Hematopoietic multipotent progenitor cell treated with erythropoietin and hydrocortisone succinate and interleukin-3 and kit ligand, for 6 days (in vitro differentiated cells): ENCODE measurements around the gene SLC43A3.

Experiments
- DNase-seq: peaks from one replicate; pipeline ENCODE4 v3.0.0-alpha.2; 2015

SLC43A3 gene

DNA sequence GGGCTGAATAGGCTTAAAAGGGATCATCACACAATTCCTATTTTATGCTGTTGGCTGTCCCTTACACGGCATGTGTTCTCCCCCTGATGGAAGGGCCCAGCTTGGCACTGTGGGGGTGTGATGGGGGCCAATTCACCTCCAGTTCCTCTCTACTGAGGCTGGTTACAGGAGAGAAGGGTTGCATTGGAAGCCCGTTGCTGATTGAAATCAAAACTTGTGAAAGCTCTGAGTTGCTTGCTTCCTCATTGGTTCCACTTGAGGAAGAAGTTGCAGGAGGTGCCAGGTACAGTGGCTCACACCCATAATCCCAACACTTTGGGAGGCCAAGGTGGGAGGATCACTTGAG is 23.1 kb downstream of the SLC43A3 start:
- DNase-seq: peak; percentile 43

DNA sequence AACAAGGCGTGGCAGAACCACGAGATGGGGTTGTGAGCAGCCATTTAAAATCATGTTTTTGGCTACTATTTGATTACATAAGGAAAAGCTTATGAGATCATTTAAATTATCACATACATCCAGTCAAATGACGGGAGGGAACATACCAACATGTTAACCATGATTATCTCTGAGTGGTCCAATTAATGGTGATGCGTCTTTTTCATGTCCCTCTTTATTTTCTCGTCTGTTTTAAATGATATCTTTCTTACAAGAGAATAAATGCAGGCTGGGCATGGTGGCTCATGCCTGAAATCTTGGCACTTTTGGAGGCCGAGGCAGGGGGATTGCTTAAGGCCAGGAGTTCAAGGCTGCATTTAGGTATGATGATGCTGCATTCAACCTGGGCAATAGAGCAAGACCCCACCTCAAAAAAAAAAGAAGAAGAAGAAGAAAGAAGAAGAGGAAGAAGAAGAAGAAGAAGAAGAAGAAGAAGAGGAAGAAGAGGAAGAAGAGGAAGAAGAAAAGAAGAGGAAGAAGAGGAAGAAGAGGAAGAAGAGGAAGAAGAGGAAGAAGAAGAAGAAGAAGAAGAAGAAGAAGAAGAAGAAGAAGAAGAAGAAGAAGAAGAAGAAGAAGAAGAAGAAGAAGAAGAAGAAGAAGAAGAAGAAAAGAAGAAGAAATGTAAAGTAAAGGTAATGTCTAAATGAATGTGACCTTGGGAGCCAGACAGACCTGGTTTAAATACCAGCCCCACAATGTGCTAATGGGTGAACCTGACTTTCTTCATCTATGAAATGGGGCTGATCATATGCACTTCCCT is 23.7 kb downstream of the SLC43A3 start:
- peak; percentile 64 for DNase-seq

DNA sequence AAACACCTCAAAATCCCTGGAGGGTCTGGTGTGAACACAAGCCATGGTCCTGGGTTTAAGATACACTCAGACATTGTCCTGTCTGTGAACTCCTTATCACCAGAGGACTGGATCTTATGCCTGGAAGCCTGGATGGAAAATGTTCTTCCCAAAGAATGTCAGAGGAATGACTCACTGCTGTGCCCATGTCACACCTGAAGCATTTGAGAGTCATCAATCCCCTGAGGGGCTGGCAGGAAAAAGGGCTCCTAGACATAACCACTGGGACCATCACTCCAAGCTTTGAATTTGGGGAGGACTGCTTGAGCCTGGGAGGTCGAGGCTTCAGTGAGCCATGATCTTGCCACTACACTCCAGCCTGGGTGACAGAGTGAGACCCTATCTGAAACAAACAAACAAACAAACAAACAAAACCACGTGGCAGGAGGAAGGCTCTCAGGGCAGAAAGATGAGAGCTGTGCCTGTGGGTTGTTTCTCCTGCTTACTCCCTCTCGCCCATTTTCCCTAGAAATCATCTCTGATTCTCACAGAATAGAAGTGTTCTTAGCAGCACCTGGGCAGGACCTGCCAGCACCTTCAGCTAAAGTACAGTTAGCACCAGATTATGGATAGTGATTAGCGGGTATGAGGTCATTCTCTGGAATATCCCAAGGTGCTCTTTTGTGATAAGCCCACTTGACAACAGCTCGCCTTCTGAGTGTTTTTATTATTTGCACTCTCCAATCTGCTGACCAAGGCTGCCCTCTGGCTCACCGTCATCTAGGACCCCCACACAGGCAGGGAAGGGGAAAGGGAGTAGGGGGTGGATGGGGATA is 24.5 kb downstream of the SLC43A3 start:
- peak; percentile 78 for DNase-seq

DNA sequence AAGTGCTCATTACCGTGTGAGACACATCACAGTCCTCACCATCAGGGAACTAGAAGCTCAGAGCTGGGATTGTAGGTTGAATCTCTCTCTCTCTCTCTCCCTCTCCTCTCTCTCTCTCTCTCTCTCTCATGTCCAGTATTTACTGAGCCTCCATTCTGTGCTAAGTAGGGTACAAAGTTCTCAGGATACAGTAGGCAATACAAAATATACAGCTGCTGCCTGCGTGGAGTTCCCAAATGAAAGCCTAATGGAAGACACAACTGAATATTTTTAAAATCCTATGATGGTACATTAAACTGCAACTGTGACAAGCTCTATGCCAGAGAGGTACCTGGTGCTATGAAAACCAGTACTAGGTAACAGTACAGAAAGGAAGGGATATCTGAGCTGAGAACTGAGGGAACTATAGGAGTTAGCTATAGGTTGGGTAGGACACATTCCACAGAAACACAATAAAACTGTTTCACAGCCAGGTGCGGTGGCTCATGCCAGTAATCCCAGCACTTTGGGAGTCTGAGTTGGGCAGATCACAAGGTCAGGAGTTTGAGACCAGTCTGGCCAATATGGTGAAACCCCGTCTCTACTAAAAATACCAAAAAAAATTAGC is 26.8 kb downstream of the SLC43A3 start:
- DNase-seq: no peak

DNA sequence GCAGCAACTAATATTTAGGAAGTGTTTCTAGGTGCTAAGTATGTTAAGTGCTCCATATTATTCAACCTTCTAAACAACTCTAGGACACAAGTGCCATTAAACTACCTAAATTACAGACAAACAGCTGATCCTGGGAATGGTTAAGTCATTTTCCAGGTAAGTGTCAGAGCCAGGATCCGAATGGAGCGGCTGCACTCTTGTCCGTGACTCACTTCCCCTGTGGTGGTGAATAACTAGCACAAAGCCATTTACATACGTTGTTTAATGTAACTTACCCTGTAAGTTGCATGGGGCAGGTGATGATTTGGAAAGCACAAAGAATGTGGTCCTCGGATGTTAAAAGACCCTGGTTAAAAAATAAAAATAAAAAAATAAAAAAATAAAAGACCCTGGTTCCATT is 27.7 kb downstream of the SLC43A3 start:
- DNase-seq: no peak

DNA sequence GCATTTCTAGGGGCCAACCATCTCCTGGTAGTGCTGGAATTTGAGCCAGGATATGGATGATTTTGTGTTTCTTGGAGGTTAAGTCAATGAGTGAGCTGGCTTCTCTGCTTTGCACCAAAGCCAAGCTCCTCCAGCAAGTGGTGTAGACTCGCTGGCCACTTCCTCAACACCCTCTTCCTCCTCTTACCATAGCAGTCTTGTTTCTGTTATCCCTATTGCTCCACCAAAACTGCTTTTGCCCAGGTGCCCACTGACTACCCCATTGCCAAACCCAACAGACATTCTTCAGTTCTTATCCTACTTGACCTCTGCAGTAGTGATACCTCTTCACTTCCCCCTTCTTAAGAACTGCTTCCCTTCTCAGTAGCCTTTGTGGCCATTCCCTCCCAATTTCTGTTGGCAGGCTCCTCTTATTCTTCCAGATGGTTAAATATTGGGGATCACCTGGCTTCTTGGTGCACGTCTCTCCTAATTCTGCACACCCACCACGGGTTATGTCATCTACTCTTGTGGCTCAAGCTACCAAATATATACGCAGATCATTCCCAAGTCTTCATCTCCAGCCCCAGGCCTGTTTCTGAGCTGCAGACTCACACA is 29.4 kb downstream of the SLC43A3 start:
- peak; percentile 67 for DNase-seq

DNA sequence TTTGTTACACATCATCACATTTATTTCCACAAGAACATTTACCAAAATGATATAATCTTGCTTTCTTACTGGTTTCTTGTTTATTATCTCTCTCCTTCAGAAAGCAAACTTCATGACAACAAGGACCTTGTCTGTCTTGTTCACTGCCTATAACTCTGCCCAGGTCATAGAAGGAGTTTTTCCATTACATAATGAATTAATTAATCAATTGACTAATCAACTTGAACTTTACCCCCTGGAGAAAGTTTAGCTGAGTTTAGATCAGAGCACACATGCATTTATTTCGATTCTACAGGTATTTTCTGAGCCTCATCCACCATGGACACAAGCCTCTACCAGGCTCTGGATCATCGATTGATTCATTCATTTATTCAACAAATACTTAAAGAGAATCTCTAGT is 30.2 kb downstream of the SLC43A3 start:
- DNase-seq: no peak

DNA sequence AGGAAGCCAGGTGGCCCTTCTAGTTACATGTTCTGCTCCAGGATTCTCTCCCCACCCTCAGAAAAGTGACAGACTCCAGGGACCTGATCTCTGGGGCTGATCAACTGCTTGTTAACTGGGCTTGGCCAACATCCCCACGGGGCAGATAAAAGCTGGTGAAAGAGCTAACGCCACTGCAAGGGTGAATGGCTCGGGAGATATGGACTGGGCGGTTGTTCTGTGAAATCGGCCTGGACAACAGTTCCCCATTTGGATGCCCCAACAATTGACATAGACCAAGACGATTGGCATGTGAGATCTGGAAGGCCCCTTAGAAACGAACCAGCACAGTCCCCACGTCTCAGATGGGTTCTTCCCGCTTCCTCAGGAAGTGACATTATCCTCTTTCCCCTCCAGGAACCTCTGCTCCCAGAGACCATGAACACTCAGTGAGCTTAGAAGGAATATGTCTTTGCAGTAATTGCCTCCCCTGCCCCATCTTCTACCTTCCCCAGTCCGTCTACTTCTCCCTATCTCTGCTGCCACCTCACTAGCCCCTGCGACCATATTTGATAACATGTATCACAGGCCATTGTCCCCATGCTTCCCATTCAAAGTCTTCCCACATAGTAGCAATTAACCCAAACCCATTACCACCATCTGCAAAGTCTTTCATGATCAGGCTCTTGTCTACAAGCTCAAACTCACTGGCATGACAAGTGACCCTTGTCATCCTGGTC is 30.9 kb downstream of the SLC43A3 start:
- DNase-seq: peak; percentile 97

DNA sequence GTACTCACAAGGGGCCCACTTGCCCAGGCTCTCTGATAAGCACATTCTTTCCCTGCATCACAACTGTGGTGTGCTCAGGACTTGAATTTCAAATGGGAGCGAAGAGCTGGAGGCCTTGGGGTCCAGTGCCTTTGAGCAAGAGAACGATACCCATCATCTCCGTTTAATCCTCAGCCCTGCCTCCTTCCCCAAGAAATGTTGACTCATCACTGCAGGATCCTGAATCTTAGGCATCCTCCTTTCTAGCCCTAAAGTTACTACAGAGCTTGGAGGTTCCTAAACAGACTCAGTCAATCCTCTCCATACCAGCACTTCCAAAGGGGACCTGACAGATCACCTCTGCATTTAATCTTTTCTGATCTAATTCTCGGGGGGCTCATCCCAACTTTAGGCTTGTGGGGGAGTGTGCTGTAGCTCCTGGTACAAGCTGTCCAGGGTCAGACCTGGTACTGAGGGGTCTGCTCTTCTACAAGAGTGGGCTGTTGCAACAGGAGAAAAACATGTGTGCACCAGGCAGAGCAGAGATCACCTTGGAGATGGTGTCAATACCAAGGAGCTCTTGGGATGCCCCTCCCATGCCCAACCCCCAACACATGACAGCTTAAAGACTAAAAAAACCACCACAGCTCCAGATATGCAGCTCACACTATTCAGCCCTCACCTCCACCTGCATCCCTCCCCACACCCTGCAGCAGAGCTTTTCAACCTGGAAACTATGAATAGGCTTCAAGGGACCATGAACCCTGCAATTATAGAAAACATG is 32.5 kb downstream of the SLC43A3 start:
- peak; percentile 66 for DNase-seq

DNA sequence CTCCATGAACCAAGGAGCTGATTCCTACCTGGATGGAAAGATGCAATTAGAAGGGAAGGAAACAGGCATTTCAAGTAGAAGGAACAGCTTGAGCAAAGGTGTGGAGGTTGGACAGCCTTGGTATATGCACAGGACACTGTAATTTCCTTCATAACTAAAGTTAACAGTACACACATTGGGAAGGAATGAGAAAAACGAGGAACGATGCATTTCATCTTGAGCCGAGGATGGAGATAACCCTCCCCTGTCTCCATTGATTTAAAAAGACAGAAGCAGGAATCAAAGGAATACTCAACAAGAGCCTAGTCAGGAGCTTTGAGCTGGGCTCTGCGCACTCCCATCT is 34.2 kb downstream of the SLC43A3 start:
- DNase-seq: no peak

DNA sequence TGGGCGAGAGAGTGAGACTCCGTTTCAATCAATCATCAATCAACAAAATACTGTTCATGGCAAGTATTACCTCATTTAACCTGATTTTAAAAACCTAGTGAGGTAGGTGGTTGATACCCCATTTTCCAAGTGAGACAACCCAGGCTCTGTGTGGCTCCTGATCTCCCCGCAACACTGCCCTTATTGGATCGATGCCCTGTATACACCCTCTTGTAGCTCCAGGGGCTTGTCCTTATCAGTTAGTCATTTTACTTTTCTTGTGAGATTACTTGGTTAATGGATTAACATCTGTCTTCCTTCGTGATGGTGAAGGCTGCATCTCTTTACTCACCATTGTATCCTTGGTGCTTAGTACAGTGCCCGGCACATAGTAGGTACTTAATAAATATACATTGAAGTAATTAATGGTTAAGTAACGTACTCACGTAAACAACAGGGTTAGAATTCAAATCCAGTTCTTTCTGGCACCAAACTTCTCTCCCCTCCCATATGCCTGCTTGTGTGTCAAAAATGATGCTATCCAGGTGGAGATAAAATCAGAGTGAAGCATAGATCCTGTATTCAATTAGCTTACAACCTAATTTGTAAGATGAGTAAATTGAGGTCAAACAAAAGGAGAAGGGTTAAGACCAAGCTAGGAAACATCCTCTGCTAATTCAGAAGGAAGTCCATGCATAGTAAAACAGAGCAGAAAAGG is 34.7 kb downstream of the SLC43A3 start:
- DNase-seq: peak; percentile 81

DNA sequence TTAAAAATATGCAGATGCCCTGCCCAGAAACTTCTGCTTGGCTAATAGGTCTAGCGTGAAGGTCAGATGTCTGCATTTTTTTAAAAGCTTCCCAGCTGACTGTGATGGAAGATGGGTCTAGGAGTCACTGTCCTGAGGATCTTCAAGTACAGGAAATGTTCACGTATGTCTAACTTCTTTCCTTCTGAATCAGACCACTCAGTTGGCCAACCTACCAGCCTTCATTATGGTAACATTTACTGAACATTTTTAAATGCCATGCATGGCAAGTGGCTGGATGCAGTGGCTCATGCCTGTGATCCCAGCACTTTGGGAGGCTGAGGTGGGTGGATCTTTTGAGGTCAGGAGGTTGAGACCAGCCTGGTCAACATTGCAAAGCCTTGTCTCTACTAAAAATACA is 35.4 kb downstream of the SLC43A3 start:
- DNase-seq: no peak

DNA sequence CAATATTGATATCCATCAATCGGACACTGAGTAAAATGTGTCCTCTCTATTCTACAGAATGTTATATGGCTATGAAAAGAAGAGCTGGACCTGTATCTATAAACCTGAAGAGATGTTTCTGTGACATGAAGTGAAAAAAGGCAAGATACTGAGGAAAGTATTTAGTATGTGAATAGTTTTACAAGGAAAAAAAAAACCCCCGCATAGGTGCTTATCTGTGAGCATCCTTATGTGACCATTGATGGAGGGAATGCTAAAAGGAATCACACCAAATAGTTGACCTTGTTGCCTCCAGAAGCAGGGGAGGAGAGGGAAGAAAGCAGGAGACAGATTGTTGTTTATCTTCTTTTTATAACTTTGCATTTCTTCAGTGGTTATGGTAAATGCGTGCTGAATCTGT is 35.8 kb downstream of the SLC43A3 start:
- DNase-seq: no peak

DNA sequence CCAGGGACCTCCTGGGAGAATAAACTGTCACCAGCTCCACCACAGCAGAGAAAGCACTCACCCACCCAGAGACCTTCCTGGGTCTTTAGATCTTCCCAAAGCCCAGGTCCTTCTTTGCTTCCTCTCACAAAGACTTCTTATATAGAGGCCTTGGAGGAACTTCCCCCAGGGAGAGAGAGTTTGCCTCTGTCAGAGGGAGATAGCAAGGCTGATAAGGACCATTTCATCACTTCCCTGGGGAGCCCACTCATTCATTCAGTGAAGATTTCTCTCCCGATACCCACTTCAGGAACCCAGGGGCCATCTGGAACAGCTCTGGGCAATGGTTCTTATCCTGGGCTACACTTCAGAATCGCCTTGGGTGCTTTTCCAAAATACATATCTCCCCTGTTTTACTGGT is 36.4 kb downstream of the SLC43A3 start, which contains the start of gene PRG2:
PRG2 (minus strand) TSS at position 116 of the 400 bp plus-strand sequence. CDS start 706 bp downstream, outside the sequence.
- peak; percentile 66 for DNase-seq

DNA sequence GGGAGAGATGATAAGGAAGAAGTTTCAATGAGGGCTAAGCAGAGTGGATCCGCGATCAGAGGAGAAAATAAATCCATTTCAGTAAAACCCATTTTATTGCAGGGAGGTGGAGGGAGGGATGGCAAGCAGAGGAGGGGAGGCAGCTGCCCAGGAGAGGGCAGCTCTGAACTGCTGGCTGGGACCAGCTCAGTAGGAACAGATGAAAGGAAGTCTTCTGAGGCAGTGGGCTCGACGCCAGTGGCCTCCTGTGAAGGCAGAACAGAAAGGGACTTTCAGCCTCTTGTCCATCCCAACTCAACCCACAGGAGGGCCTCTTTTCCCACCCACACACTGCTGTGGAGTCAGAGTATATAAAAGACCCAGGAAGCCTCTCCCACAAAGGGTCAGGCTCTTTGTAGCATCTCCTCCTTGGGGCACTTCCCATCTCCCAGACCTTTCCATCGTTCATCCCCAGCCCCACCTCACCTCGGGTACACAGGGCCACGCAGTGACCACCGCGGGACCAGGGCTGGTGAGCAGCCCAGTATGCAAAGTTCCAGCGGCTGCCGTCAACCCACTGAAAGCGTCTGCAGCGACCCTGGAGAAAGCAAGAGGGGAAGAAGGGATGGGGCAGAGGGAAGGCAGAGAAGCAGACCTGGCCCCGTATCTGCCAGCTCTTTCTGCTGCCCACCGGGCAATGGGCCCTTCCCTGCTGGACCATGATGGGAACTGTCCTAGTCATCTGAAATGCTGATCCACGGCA is 39.5 kb downstream of the SLC43A3 start:
- peak; percentile 77 for DNase-seq

DNA sequence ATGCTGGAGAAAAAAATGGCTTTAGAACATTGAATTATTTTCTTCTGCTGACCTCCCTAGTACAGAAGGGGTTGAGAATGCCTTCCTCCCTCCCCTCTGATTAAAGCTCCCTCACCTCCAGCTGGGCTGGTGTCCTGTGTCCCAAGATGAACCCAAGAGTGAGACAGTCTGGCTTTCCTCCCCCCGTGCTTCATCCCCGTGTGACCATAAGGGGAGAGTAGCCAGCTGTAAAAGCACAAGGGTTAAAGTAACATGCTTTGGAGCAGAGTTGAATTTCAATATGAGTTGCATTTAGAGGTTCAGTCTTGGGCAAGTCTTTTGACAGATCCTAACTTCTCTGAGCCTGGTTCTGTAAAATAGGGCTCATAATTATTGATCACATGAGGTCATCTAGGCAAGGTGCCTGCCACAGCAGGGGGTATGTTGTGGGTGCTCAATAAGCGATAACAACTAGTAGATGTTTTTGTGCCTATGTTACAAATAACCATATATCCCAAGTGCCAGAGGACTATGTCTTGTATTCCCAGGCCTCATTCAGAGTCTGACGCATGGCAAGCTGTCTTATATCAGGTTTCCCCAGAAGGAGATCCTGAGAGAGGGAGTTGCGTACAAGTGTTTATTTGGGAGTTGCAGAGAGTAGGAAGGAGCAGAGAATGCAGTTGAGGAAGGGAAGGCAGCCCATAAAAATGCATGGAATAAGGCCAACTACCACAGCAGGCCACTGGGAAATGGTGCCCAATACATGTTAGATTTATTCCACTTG is 40.6 kb downstream of the SLC43A3 start:
- DNase-seq: no peak

DNA sequence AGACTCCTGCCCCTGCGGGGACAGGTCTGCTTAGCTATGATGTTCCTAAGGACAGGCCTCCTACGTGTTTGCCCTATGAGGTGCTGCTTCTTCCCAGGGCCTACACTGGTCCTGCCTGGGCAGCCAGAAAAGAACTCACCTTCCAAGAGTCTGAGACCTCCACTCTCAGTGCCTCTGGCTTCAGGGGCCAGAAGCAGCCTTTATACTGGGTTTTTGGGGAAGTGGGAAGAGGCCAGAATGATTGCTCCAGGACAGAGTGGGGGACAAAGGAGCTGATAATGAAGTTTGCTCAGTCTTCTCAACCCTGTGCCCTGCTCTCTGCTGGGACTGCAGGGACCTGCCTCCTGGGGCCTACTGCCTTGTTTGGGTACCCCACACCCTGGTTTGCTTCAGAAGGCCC is 45.9 kb downstream of the SLC43A3 start, which contains the start of gene PRG3:
PRG3 (minus strand) TSS at position 176 of the 400 bp plus-strand sequence. CDS start 442 bp downstream, outside the sequence.
- no peak for DNase-seq

DNA sequence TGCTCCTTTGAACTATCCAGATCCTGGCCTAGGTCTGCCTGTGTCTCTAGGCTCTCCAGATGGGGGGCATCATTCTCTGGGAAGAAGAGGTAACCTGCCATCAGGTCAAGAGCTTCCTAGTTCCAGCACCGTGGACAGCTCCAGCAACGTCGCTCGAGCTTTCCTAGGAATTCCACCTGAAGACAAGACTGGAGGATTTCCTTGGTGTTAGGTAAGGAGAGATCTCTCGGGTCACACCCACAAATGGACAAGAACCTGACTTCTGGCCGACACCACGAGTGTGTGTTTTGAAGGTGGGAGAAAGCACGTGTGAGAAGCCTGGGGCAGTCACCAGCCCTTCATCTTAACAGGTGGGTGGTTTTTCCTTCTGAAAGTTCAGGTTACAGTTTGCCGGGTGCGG is 47.2 kb downstream of the SLC43A3 start:
- DNase-seq: peak; percentile 61

DNA sequence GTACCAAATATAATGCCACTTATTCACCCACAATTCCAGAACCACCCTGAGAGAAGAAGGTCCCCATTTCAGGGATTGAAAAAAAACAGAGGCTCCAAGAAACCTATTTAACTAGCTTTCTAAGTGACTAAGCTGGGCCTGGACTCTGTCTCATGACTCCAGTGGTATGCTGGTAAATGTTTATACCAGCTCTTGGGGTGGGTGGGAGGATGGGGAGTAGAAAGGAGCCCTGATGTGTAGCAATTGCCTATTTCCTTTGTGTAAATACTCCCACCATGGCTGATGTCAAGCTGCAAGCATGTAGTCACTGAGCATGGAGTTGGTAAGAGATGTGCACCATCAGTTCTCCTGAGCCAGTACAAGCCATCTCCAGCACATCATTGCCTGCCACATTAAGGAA is 48.7 kb downstream of the SLC43A3 start:
- DNase-seq: no peak

DNA sequence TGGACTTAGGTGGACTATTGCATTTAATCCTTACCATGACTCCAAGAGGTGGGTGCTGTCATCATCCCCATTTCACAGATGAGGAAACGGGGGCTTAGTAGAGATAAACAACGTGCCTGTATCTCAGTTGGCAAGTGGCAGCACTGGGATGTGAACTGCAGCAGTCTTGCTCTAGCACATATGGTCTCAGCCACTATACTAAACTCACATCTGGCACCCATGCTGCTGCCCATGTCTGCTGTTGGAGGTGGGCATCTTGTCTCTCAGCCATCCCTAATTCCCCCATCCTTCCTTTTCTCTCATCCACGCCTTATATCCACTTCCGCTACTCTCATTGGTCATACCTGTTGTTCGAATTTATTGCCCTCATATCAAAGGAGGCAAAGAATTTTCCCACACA is 49.8 kb downstream of the SLC43A3 start:
- no peak for DNase-seq
